Neural progenitor cell (in vitro differentiated cells): ENCODE measurements around the gene LPIN1.
"Not testable (repeated sequence)": the region's sequence is repeated elsewhere in the genome, so short reads cannot be mapped to it uniquely, and the experiment has no call there.

Experiments used
- CTCF ChIP-seq: fragments of 200-600 bp; sonication (generic); IDR thresholded peaks from 2 replicates; pipeline ENCODE4 v1.5.1; 2017; ENCODE audit warnings: antibody characterized with exemption, mild to moderate bottlenecking
- EZH2 ChIP-seq: fragments of 200-600 bp; sonication (generic); IDR thresholded peaks from 2 replicates; pipeline ENCODE4 v1.6.1; 2017; ENCODE audit warnings: antibody characterized with exemption, mild to moderate bottlenecking, moderate library complexity

GRCh38 chr2:11847935-11848334, 101.5 kb downstream of the LPIN1 start:
- not testable (repeated sequence) for TF ChIP-seq CTCF, EZH2
